K562 (cell line): ENCODE data around the gene SELENOW.

ENCODE experiments used
- BDP1 ChIP-seq: IDR thresholded peaks from 3 replicates; pipeline ENCODE4 v1.6.1; 2011; ENCODE audit not compliant: insufficient read length, insufficient read depth
- CTCF ChIP-seq, 3 experiments: IDR thresholded peaks in 2 of 3; conservative IDR thresholded peaks in 1 of 3; 2 replicates each; pipeline ENCODE4 v1.5.1; 2011 to 2012; ENCODE audit warnings: low read length in 3 of 3, mild to moderate bottlenecking in 3 of 3, control low read depth in 2 of 3, improper control_type of control experiment in 1 of 3, inconsistent platforms in 1 of 3, low read depth in 1 of 3, mixed read lengths in 1 of 3, moderate library complexity in 1 of 3; ENCODE audit not compliant: insufficient read depth in 2 of 3
- MYNN ChIP-seq, 2 experiments: sonication (generic); formaldehyde crosslinking in 1 of 2; IDR thresholded peaks; 2 replicates each; pipeline versions ENCODE4 v1.5.0 to v1.6.1; 2016 to 2020; ENCODE audit warnings: antibody characterized with exemption in 1 of 2, missing genetic modification reagents in 1 of 2
- SREBF2 ChIP-seq: sonication (generic); formaldehyde crosslinking; IDR thresholded peaks from 2 replicates; pipeline ENCODE4 v1.4.0; 2020; ENCODE audit warnings: mild to moderate bottlenecking, missing genetic modification reagents
- ZNF146 ChIP-seq: IDR thresholded peaks from one replicate; pipeline ENCODE4 v1.6.1; 2018; ENCODE audit warnings: missing compliant biosample characterization; ENCODE audit not compliant: unreplicated experiment

GRCh38 chr19:47779524-47780214 lies 1.2 kb downstream of the SELENOW start:
- TF ChIP-seq CTCF (IDR thresholded peaks at IDR 0.05 in 2 of 3, conservative IDR thresholded peaks at IDR 0.05 in 1 of 3; ENCODE audit: insufficient read depth in 2 of 3, low read depth in 1 of 3, low read length in 3 of 3) = no peak
- no peak for TF ChIP-seq SREBF2 (CRISPR knock-in tag)
- no peak for TF ChIP-seq BDP1
- no peak for TF ChIP-seq ZNF146 (CRISPR knock-in tag)
- no peak for TF ChIP-seq MYNN (IDR thresholded peaks at IDR 0.05)
- TF ChIP-seq MYNN (CRISPR knock-in tag; IDR thresholded peaks at IDR 0.05) = no peak
